CMK (cell line): ENCODE data around the gene MPPED1.
A peak's percentile ranks its signal among the peaks of the same experiment; 100 is the strongest.

Experiments used
- DNase-seq: peaks from one replicate; pipeline ENCODE4 v3.0.0-alpha.2; 2010; ENCODE audit warnings: low read depth

MPPED1 gene, protein sequence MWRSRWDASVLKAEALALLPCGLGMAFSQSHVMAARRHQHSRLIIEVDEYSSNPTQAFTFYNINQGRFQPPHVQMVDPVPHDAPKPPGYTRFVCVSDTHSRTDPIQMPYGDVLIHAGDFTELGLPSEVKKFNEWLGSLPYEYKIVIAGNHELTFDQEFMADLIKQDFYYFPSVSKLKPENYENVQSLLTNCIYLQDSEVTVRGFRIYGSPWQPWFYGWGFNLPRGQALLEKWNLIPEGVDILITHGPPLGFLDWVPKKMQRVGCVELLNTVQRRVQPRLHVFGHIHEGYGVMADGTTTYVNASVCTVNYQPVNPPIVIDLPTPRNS

DNA sequence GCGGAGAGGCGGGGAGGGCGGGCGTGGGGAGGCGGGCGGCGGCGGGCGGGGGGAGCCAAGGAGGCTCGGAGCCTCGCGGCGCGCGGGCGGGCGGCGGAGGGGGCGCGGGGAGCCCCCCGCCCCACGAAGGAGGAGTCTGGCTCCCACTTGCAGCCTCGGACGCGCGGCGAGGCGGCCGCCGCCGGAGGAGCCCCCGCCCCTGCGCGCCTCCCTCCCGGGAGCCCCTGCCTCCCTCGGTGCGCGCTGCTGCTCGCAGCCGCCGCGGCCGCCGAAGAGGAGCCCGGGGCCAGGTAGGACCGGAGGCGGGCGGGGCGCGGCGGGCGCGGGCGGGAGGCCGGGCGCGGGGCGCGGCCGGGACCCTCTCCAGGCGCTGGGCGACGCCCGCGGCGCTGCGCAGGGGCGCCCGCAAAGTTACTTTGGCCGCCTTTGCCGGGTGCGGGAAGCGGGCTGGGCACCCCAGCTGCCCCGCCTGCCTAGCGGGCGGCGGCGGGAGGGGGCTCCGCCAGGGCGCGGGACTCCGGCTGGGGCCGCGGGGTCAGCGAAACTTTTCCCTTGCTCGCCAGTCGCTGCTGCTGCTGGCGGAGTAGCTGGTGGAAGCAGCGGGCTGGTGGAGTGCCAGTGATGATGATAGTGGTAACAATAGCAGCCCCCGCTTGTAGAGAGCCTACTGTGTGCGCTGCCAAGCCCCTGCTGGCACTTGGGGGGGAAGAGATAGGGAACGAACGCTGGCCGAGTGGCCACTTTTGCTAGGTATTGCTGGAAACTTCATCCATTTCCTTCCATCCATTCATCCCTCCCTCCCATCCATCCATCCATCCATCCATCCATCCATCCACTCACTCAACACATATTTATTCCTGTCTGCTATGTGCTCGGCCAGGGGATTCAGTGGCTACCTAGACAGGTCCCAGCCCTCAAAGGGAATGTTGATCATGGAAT lies at the start of gene MPPED1:
Gene MPPED1, plus strand, starts transcription at position 146 of the 939 bp plus-strand sequence. CDS start 12,972 bp downstream, outside the sequence.
- DNase-seq = no peak

DNA sequence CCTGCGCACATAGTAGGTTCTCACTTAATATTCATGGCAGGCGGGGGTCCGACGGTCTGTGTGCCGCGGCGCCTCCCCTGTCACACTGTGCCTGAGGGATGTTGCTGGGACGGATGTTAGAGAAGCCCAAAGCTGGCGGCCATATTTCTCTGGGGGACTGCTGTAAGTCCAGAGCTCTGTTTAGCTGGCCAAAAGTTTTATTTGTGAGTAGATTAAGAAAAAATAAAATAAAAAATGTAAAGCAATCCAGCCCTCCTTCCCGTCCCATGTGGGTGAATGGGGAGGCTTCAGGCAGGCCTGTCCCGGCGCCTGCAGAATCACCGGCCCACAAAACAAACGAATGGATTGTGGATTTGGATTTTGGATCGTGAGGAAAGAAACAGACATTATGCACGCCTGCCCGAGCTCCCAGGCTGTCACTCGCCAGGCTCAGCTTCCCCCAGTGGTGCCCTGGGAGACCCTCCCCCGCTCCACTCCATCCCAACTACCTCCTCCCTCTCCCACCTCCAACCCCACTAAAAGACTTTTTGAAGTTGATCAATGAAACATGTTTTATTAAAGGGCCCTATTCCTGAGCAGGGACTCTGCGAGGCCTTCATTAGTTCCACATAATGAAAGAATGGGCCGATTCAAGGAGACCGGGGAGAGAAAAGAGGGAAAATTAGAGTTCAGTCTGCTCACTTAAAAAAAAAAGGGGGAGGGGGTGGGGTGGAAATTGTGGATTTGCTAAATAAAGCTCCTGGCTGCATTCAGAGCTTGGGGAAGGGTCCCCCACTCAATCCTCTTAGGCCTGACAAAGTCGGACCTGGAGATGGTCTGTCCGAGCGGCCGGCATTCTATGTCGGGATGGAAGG lies 48.3 kb upstream of the MPPED1 start:
- DNase-seq = no peak

DNA sequence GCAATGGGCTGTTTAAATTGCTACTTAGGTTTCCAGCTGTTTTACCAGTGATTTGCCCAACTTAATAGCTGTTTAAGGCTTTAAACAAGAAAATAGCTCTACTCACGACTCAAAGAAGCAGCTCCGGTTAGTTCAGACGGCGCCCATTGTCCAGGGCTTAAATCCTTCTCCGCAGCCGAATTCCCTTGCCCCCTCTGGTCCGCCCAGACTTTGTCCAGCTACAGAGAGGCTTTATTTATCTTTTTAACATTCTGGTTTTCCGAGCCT lies 47.7 kb upstream of the MPPED1 start:
- no peak for DNase-seq

DNA sequence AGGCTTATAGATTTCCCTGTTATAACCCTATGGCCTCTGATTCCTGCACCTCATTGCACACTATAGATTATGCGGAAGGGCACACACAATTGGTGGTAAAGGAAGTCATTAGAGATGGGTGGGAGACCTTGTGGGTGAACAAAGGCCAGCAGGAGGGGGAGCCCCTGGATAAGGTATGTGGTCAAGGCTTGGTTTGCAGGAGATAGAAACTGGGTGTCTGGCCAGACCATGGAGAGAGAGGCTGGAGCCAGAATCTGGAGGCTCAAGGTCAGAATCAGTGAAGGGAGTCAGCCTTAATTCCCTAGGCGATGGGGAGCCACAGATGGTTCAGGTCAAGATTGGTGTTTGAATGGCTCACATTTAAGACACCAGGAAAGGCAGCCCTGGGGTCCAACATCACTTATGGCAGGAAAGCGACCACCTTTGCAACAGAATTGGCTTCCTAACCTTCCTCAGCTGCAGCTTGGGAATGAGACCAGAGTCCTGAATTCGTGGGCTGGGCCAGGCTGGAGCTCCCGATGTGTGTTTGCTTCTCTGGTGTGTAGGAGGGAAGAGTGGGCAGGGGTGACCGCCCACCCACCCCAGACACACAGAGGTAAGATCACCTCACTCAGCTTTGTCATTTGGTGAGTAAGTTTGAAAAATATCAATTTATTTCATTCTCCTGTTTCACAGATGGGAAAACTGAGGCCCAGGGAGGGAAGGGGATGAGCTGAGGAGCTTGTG lies 45.9 kb upstream of the MPPED1 start:
- no peak for DNase-seq

DNA sequence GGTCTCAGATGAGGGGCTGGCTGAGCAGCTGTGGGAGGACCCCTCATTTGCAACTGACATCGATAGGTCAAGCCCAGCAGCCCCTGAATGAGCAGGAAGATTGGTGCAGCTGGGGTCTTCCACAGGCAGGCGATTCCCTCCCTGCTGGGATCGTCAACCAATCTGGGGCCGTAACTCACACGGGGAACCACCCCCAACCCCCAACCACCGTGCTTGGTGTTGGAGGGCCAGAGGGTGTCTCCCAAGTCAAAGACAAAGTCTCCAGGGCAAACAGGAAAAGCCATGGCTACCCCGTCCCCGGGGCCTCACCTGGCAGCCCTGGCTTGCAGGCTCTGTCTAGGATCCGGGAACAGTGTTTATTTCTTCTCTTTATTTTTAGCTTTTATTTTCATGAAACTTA lies 41.8 kb upstream of the MPPED1 start:
- no peak for DNase-seq

DNA sequence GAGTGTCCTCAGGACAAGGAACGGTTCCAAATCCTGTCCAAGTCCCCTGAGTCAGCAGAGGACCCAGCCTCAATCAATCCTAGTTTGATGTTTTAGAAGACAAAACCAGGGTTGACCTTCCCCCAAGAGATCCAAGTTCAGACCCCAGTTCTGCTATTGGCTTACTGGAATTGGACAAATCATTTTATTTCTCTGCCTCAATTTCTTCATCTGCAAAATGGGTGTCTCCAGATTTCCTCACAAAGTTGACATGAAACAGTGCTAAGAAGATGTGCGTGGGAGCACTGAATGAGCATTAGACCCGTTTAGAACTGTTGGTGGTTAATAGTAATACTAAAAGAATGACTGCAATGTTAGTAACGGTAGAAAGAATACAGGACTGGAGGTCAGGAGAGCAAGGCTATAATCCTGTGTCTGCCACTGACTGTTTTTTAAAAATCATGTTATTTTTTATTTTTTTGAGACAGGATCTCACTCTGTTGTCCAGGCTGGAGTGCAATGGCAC lies 35.8 kb upstream of the MPPED1 start:
- DNase-seq = no peak

DNA sequence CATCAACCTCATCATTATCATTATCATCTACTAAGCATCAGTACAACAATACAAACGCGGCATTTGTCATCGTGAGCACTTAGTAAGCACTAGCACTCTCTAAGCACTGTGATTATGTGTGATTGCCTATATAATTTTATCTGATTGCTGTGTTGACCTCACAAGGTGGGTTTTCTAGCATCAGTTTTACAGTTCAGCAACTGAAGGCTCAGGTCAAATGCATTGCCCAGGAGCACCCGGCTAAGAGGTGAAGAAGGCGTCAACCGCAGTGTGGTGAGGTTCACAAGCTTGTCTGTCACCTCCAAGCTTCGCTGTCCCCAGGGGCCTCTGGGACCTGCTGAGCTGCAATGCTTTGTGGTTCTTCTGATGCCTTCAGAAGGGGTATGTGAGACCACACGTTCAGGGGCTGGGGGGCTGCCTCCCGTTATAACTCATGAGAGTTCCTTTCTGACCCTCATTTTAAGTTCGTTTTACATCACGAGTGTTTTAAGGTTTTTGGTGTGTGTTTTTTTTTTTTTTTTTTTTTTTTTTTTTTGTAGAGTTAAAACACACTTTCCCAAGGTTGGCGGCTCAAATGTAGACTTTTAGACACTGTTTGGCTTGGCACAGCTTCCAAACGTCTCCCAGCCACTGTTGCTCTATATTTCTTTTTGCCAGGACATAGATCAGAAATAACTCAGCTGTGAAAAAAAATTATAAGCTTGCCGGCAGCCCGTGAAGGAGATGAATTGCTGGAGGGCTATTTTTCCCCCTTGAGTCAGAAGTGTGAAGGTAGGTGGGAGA lies 34.9 kb upstream of the MPPED1 start:
- DNase-seq = no peak

DNA sequence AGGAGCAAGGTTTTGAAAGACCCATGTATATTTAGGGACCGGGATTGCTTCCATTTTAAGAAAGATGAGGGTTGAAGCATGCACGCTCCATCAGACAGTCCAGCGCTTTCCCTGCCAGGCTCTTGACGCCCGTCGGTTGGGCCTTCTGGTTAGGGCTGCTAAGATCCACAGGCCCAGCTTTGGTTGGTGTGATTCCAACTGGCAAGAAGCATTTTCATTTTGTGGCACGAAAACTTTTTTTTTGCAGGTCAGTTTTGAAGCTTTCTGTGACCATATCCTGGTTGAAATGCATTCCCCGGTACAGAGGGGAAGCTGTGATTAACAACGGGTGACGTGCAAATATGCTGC lies 34.3 kb upstream of the MPPED1 start:
- no peak for DNase-seq

DNA sequence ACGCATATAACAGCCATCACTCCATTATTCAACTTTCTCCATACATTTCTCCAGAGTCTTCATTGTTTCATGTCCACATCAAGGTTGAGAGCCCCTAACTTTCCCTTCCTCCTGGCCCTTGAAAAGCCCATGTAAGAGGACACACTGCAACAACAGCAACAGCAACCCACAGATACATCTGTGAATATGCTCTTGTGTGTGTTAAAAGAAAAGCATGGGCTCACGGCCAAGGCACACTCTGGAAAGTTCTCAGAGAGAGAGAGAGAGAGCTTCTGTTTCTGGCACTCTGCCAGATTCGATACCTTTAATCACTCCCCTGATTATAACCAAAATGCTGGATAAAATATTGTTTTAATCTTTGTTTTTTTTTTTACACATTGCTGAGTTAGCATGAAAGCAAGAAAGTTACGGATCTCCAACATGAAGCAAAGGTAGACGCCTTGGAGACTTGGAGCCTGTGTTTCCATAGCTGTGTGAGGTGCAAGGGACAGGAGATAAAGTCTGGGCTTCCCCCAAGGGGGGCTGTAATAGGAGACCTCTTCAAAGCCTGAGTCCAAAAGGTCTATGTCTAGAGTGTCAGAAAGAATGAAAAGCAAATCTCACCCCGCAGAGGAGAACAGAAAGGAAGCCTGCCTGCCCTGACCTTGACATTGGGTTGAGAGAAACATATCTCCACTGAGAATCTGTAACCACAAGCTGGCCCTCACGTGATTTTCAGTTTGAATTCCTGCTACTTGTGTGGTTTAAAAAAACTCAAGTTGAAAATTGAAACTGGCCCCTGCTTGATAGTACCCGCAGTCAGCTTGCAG lies 33.7 kb upstream of the MPPED1 start:
- peak; percentile 29 for DNase-seq

DNA sequence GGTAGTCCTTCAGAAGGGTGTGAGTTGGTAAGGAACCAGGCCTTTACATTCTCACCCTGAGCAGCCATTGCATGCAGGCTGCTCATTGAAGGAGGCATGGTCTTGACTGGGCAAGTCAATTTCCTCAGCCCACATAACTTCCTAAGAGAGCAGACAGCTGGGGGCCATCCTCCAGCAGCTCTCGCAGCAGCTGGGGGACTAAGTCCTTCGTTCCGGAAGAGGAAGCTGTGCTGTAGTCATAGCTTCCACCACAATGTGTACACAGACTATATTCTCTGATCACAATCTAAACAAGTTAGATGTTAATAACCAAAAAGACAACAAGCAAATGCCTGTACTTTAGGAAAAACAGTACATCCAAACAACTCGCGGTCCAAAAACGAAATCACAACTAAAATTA lies 30.1 kb upstream of the MPPED1 start:
- DNase-seq = peak; percentile 26

DNA sequence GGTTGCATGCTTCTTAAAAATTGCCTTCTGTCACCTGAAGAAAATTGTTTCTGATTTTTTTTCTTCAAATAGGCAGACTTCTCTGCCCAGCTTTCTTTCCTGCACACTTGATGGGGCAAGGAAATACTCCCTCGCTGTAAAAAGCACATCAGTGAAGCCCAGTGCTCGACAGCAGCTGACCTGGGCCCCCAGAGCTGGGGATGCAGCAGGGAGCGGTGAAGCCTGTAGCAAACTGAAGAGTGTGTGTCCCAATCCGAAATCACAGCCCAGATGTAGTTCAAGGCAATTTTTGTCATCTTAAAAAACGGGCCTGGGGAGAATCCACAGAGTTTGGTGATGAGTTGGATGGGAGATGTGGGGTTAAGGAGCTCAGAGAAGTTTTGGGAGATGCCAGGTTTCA lies 27.0 kb upstream of the MPPED1 start:
- DNase-seq = no peak

DNA sequence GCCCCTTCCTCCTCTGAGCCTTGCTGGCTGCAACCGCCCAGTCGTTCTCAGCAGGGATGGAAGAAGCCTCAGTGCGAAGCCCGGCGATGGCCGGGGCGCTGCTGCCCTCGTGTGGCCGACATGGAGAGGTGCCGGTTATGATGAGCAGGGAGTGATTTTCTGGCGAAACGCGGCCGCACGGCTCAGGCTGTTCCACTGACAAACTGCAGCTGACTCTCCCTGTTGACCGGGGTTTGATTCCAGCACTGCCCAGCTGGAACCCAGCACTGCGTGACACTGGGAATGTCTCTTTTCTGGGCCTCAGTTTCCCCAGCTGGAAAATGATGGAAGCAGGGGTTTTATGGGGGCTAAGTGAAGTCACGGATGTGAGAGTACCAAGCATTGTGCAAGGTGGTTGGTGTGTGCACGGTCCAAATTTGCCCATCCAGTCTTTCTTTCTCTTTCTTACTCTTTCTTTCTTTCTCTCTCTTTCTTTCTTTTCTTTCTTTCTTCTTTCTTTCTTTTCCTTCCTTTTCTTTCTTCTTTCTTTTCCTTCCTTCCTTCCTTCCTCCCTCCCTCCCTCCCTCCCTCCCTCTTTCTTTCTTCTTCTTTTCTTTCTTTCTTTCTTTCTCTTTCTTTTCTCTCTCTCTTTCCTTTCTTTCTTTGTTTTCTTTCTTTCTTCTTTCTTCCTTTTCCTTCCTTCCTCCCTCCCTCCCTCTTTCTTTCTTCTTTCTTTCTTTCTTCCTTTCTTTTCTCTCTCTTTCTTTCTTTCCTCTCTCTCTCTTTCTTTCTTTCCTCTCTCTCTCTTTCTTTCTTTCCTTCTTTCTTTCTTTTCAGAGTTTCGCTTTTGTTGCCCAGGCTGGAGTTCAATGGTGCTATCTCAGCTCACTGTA lies 25.8 kb upstream of the MPPED1 start:
- peak; percentile 47 for DNase-seq

DNA sequence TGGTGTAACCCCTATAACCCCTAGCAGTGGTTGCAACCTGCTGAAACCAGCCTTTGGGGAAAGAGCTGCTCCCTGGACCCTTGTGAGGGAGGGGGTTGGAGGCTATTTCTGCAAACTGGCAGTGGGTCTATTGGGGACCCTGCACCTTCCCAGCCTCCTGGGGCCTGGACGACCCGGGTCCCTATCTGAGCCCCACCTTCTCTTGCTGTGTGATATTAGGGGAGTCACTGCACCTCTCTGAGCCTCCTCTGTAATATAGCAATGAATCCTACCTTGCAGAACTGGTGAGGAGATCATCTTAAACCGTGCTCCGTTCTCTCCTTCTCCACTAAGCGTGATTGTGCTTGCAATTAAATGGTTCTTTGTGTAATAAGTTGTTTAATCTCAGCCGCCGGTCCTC lies 24.0 kb upstream of the MPPED1 start:
- no peak for DNase-seq

DNA sequence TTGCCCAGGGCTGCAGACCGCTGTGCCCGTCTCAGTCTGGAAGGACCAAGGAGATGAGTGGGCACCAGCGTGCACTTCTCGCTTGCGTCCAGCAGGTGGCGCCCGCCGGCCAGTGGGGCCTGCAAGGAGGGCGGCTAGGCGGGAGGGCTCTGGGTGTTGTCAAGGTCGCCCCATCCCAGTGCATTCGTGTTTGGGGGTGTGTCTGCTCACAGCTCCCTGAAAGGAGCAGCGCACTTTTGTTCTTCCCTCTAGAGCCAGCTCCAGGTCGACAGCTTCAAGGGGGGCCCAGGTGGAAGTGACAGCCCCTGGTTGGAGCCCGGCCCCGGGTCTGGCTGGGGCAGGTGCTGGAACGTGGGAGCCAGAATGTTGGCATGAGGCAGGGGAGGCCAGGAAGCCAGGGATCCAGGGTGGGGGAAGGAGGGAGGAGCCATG lies 23.4 kb upstream of the MPPED1 start:
- DNase-seq = peak; percentile 56

DNA sequence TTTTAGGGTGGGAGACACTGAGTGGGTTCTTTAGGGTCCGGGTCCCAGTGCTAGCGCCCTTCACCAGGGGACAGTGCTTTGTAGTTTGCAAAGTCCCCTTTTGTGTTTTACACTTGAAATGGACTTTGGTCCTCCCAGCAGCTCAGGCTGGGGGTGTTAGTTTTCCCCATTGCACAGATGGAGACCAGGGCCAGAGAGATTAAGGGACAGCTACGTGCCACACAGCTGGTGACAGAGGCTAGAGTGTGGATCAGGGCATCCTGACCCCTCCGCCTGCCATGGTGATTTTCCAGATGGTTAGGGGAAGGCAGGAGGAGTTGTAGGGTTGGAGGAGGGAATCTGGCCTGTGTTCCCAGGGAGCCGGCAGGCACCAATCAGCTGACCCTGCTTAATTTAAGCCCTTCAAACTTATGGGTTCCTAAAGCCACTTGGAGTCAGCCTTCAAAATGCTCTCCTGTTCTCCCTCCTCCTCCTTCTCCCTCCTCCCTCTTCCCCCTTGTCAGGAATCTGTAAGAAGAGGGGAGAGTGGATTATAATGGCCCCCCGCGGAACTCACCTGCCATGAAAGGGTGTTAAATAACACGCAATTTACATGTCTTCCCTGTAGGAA lies 22.5 kb upstream of the MPPED1 start:
- no peak for DNase-seq

DNA sequence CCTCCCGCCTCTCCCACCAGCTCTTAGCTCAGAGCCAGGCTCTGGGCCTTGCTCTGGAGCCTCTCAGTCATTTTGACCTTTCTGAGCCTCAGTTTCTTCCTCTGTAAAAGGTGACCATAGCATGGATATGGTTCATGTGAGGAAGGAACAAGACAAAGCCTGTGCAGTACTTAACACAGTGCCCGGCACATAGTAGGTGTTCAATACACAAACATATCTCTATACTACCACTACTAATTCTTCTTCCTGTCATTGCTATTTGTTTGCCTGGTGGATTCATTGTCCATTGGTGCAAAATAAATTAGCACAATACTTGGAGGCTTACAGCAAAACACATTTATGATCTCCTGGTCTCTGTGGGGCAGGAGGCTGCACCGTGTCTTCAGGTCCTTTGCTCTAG lies 21.6 kb upstream of the MPPED1 start:
- DNase-seq = no peak

DNA sequence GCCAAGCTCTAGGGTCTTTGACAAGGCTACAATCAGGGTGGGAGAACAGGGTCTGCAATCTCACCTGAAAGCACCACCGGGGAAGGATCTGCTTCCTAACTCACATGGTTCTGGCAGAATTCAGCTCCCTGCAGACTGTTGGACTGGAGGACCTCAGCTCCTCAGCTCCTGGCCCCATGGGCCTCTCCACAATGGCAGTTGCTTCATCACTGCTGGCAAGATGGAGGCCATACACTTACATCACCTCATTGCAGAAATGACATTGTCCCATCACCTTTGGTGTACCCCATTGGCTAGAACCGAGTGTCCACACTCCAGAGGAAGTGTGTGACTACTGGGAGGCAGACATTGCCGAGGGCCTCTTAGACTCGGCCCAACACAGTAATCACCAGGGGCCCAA lies 20.9 kb upstream of the MPPED1 start:
- DNase-seq = no peak

DNA sequence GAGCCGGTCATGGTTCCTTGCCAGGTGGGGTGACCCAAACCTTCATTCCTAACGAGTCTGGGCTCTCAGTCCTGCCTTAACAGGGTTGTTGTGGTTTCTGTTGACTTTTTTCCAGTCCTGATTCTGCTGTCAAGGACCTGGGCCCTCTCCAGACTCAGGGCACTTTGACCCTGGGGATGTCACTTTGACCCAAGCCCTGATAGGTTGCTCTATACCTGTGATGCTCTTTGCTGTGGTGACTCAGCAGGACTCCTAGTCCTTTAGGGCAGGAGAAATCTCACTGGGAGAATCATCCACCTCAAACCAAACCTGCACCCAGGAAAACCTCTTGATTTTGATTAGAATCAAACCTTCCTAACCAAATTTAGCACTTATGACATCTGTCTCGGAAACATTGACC lies 20.5 kb upstream of the MPPED1 start:
- DNase-seq = no peak
